Islet precursor cell (in vitro differentiated cells): ENCODE data around the gene LRP3.
"Not testable (repeated sequence)": the region's sequence is repeated elsewhere in the genome, so short reads cannot be mapped to it uniquely, and the experiment has no call there.

Experiments
- DNase-seq: peaks from one replicate; pipeline ENCODE4 v3.0.0-alpha.2; 2018

The LRP3 gene

GRCh38 chr19:33176670-33177416 lies 17.3 kb upstream of the LRP3 start:
- peak; percentile 100 for DNase-seq

GRCh38 chr19:33177417-33177979 lies 16.6 kb upstream of the LRP3 start:
- DNase-seq, result peak; percentile 86

- DNase-seq, result no peak
These were observed 7.5 kb upstream of the LRP3 start for GRCh38 chr19:33186431-33187182.

DNA sequence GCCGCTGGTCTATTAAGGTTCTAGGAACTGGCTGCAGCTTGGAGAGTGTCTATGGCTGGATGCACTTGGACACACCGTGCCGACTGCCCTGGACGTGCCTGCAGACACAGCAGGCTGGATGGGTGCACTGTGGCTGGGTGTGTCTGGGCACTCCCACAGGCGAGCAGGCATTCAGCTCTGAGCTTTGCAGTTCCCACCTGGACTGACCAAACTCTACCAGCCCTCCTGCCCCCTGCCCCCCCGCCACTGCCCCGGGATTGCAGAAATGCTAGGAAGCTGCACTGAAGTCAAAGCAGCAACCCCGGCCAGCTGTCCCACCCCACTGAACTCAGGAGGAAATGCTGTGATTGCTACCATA lies 7.0 kb upstream of the LRP3 start:
- no peak for DNase-seq

DNA sequence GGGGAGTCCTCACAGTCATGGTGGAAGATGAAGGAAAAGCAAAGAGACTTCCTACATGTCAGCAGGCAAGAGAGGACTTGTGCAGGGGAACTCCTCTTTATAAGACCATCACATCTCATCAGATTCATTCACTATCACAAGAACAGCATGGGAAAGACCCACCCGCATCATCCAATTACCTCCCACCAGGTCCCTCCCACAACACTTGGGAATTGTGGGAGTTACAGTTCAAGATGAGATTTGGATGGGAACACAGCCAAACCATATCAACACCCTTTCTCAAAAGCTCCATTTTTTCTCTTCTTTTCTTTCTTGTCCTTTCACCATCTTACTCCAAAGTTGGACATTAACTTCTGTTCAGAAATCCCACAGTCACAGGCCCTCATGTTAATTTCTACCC lies 4.7 kb upstream of the LRP3 start:
- no peak for DNase-seq

- DNase-seq, result not testable (repeated sequence)
These were observed 3.0 kb upstream of the LRP3 start for GRCh38 chr19:33191092-33191491.

- DNase-seq, result peak; percentile 49
These were observed 2.6 kb upstream of the LRP3 start for GRCh38 chr19:33191501-33191900.

- no peak for DNase-seq
These were observed 2.1 kb upstream of the LRP3 start for GRCh38 chr19:33192010-33192409.

GRCh38 chr19:33193269-33193864 lies 763 bp upstream of the LRP3 start:
- DNase-seq, result no peak

DNA sequence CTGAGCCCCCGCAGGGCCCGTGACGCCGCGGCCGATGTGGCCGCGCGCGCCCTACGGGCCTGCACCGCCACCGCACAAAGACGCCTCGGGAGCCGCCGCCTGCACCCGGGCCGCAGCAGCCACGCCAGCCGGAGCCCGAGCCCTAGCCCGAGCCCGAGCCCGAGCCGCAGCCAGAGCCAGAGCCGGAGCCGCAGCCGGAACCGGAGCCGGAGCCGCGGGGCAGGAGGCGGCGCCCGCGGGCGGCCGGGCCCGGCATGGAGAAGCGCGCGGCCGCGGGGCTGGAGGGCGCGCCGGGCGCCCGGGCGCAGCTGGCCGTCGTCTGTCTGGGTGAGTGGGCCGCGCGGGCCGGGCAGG lies 379 bp downstream of the LRP3 start:
- no peak for DNase-seq

DNA sequence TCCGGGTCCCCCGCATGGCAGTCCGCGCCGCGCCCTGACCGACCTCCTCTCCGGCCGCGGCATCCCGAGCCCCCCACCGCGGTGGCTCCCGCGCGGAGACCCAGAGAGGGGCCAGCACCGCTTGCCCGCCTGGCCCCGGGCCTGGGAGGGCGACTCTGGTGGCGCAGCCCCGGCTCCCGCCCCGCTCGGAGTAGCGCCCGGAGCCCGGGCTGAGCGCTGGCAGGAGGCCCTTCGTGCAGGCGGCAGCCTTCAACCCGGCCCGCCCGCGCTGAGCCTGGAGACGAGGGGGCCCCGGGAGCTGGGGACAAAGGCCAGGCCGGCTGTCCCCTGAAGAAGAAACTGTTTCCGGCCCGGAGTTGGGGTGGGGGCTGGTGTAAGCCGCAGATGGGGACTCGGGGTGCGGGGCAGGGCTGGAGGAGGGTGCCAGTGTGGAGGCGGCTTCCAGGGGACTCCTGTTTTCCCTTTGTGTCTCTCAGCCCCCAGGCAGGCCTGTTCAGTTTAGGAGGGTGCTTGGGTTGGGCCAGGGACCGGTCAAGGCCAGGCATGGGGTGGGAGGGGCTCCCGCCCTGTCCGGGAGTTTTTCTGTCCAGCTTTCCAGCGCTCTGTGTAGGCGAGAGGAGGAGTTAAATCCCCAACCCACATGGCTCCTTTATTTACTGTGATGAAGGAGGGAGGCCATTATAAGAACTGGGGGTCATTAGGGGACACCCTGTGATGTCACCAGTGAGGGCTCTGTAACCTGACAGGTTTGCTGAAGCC lies 935 bp downstream of the LRP3 start:
- no peak for DNase-seq

DNA sequence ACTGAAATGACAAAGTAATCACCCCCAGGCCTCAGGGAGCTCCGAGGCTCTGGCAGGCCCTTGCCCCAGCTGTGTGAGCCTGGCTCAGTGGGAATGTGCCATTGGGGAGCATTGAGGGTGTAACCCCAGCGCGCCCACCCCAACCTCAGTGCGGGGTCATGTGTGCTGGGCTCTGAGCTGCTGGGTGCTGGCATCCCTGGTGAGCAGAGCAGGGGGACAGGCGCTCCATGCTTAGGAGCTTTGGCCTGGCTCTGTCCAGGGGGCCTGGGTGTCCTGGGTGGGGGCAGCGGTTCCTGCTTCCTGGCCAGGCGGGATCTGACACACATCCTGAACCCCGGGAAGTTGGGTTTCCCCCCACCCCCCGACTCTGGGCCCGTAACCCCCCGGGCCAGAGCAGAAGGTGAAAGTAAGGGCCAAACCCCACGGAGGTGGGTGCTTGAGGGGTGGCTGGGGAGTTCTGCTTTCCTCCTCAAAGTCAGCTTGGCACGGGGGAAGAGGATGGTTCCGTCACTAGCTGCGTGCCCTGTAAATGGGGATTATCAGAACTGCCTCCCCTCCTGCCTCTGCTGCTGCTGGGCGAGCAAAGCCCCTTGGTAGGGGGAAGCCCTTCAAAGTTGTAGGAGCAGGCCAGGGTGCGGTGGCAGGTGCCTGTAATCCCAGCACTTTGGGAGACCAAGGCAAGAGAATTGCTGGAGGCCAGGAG lies 1.7 kb downstream of the LRP3 start:
- DNase-seq, result no peak

GRCh38 chr19:33196446-33197193 lies 2.5 kb downstream of the LRP3 start:
- DNase-seq, result no peak

GRCh38 chr19:33197591-33198000 lies 3.5 kb downstream of the LRP3 start:
- DNase-seq, result no peak

GRCh38 chr19:33198169-33198568 lies 4.0 kb downstream of the LRP3 start:
- no peak for DNase-seq

DNA sequence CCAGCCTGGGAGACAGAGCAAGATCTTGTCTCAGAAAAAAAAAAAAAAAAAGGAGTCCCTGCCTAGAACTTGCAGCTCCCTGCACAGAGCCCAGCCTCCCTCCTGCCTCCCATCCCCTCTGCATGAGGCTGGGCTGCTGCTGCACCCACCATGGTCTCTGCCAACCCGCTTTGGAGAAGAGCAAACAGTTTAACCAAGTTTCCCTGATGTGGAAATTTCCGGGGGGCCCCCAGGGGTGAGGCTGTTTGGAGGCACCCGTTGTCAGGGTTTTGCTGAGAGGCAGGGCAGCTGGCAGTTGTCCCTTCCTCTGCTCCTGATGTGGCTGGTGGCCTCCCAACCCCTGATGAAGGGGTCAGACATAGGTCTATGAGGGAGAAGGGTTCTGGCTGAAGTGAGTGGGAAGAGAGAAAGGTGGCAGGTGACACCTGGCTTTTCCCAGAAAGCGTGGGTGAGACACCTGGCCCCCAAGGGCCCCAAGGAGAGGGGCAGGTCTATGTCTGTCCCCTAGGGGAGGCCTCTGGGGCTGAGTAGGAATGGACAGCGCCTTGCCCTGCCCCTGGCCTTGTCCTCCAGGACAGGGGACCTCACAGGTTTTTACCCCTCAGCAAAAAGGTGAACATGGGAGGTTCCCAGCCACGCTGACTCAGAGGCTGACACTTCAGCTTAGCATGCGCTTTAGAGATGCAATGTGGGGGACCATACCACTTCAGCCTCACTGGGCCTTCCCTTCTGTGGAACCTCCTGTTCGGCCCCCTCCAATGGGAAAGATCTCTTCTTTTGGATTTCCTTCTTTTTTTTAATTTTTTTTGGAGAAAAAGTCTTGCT lies 5.5 kb downstream of the LRP3 start:
- no peak for DNase-seq

DNA sequence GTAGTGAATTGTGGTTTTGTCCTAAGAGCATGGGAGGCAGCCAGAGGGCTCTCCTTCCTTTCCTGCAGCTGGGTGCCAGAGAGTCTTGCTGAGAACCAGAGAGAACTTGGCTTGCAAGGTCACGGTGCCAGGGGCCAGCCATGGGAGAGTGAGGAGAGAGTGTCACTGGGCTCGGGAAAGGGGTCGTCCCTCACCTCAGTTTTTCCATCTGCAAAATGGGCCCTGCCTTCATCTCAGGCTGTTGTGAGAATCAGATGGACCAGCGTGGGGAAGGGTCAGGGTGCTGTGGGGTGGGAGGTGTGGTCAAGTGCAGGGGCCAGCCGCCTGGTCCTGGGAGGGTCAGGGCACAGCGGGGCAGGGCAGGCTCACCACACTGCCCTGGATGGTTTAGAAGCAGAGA lies 7.3 kb downstream of the LRP3 start:
- DNase-seq, result no peak

DNA sequence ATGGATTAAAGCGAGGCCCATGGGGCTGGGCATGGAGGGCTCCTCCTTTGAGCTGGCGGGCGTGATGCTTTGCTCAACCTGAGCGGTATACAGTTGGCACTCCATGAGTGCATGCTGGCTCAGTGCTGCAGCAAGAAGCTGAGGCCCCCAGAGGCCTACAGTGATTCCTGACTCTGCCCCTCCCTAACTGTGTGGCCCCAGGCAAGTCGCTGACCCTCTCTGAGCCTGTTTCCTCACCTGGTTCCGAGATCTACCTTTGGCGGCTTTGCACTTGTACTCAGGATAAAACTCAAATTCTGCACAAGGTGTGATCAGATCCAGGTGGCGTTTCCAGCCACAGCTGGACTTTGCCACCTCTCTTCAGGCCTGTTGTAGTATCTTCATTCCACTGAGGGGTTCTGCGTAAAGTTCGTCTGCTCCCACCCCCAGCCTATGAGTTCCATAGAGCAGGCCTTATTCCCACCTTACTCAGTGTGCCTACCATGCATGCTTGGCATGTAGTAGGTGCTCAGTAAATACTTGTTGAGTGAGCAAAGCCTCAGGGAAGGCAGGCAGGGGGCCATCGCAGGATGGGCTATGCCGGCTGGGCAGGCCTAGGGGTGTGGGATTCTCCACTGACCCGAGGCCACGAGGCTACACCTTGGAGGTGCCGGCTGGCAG lies 7.9 kb downstream of the LRP3 start:
- no peak for DNase-seq

DNA sequence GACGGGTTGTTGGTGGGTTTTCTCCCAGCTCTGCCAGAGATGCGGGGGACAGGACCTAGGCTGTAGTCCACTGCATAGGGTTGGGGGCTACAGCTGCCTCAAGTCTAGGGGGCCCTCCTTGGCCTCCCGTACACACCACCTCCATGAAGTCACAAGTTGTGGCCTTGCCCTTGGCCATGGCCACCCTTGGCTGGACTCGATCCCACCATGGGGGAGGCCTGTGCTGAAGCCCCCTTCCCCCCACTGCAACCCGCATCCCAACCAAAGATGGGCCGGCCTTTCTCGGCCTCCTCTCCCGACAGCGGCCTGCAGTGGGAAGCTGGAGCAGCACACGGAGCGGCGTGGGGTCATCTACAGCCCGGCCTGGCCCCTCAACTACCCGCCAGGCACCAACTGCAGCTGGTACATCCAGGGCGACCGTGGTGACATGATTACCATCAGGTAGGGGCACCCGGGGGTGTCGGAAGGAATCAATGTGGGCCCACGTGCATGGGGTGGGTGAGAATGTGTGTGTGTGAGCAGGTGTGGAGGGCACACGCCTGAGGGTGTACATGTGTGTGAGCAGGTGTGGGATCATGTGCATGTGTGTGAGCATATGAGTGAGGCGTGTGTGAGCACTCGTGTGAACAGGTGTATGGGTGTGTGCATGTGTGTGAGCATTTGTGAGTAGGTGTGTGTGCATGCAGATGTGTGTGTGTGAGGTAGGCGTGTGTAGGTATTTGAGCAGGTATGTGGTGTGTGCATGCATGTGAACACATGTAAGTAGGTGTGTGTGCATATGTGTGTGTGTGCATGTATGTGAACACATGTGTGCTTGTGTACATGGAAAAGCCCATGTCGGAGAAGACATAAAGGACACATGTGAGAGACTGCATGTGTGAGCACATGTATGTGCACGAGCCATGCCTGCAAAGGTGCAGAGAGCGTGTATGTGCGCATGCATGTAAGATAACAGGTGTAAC lies 8.7 kb downstream of the LRP3 start:
- DNase-seq, result no peak
